Epithelial cell of prostate (primary cell): ENCODE measurements around the gene MELTF.

Source experiments
- DNase-seq: peaks from one replicate; pipeline ENCODE4 v3.0.0-alpha.2; 2011; ENCODE audit warnings: low read depth, low spot score
- H3K27ac ChIP-seq: fragments of 450-650 bp; 2 replicates; pipeline ENCODE4 v1.5.1; 2017; ENCODE audit warnings: mild to moderate bottlenecking

The MELTF gene

DNA sequence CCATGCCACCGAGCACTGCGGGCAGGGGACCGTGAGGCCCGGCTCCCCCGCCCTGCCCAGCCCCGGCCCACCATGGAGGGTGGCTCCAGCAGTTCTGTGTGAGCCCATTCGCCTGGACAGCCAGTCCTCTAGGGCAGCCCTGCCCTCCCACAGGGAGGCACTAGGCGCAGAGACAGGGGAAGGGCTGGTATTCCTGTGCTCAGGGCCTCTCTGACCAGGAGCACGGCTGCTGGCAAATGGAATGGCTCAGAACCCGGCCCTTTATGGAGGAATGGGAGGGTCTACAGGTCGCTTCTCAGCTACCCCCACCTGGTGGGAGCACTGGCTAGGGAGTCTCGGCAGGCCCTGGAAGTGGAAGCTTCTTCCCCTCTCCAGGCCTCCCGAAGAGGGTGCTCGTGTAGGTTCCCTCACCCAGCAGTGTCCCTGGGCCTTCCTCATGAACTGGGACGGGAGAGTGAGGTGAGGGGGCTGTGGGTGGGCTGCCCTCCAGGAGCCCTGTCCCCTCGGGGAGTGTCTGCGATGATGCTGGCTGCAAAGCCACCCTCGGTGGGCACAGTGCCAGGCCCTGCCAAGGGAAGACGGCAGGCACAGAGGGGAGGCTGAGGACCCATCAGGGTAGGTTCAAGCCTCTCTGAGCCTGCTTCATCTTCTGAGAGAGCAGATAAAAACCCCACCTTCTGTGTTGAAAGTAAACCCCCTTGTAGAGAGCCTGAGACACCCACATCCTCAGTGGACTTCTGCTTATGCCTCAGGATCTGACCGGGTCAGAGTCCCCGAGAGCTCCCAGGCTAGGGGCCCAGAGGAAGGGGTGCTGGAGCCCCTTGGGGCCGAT is 1.5 kb downstream of the MELTF start:
- DNase-seq: no peak
- H3K27ac ChIP-seq: no peak overlapping the region

DNA sequence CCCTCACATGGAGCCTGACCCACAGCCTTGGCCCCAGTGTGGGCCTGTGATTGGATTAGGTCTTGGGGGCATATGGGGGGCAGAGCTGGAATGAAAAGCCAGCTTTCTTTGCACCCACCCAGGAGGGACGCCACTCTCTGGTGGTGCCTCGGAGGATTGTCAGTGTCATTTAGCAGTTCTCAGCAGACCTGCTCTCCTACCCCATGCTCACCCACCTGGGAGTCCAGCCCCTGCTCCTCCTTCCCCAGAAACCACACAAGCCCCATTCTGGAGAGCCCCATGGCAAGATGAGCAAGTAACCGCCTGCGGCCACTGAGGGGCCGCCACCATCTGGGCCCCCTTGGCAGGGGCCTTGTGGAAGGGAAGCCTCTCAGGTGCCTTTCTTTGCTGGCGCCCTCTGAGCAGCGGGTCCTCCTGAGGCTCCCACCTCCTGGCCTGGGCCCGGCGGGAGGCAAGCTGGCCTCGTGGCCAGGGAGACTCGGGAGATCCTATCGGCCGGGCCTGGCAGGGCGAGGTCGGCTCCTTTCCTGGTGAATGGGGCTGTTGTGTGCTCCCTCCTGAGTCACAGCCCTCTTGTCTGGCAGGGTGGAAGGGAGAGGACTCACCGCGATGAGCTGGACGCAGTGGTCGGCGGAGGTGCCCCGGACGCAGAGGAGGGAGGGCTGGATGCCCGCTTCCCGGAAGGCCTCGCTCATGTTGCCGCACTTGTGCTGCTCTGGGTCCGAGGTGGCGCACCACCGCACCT is 2.3 kb downstream of the MELTF start:
- no peak overlapping the region for H3K27ac ChIP-seq
- no peak for DNase-seq

- no peak for DNase-seq
Observed at GRCh38 chr3:197026481-197026866, 3.1 kb downstream of the MELTF start.

GRCh38 chr3:197025736-197026480 is 3.7 kb downstream of the MELTF start:
- H3K27ac ChIP-seq: no peak overlapping the region
- no peak for DNase-seq

More at GRCh38 chr3:197026481-197026866, 3.1 kb downstream of the MELTF start:
- H3K27ac ChIP-seq: no peak overlapping the region

- DNase-seq: no peak
- no peak overlapping the region for H3K27ac ChIP-seq
Observed at GRCh38 chr3:197024881-197025735, 4.5 kb downstream of the MELTF start.

GRCh38 chr3:197023998-197024651 is 5.5 kb downstream of the MELTF start:
- DNase-seq: no peak

GRCh38 chr3:197023241-197023997 is 6.2 kb downstream of the MELTF start:
- DNase-seq: no peak
- H3K27ac ChIP-seq: no peak overlapping the region

More at GRCh38 chr3:197023998-197024651, 5.5 kb downstream of the MELTF start:
- H3K27ac ChIP-seq: no peak overlapping the region

- no peak for DNase-seq
- no peak overlapping the region for H3K27ac ChIP-seq
Observed at GRCh38 chr3:197022405-197023231, 7.0 kb downstream of the MELTF start.

- no peak overlapping the region for H3K27ac ChIP-seq
- no peak for DNase-seq
Observed at GRCh38 chr3:197021729-197022404, 7.8 kb downstream of the MELTF start.

DNA sequence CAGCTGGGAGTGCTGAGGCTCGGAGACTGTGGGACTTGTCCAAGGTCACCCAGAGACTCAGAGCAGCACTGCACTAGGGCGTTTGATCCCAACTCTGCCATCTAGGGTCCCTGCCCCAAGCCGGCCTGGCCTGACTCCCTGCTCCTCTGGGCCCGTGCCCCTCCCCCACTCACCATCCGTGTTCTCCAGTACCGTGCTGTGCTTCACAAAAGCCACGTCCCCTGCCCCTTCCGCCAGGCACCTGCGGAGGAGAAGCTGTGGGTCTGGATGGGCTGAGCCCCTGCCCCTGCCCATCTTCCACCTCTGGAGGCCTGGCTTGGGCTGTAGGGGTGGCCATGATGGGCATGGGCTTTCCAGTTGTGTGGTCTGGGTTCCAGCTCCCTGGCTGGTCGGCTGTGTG is 8.4 kb downstream of the MELTF start:
- no peak for DNase-seq
- no peak overlapping the region for H3K27ac ChIP-seq

DNA sequence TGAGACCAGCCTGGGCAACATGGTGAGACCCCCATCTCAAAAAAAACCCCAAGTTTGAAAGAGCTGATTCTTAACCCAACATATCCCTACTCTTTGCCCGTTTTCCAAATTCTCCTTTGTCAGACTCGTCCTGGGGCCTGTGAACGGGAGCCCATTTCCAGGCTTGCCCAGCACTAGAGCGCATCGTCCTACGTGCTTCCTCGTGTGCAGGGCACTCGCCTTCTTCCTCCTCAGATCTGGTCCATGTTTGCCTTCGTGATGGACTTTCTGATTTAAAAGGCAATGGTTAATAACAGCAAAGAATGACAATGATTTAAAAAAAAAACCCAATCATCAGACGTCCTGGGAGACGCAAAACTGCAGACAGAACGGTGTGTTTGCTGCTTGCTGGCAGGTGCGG is 10.1 kb downstream of the MELTF start:
- no peak overlapping the region for H3K27ac ChIP-seq
- DNase-seq: no peak

DNA sequence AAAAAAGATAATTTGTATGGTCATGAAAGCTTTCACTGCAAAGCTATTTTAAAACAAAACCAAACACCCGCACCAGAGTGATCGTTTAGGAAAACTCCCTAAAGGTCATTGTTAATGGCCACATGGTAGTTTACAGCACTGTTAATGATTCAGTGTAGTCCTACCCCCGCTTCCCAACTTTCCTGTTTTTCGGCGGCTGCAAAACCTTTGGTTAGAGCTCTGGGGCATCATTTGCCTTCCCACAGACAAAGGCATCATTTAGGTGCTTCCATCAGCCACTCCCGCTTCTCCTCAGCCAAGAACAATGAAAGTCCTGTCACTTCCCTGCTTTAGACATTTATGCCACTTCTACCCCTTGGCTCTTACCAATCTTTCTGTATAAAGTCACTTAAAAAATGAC is 10.6 kb downstream of the MELTF start:
- no peak for DNase-seq

GRCh38 chr3:197017003-197017402 is 12.6 kb downstream of the MELTF start:
- no peak for DNase-seq
- no peak overlapping the region for H3K27ac ChIP-seq

More for the DNA sequence above, 10.6 kb downstream of the MELTF start:
- H3K27ac ChIP-seq: no peak overlapping the region

DNA sequence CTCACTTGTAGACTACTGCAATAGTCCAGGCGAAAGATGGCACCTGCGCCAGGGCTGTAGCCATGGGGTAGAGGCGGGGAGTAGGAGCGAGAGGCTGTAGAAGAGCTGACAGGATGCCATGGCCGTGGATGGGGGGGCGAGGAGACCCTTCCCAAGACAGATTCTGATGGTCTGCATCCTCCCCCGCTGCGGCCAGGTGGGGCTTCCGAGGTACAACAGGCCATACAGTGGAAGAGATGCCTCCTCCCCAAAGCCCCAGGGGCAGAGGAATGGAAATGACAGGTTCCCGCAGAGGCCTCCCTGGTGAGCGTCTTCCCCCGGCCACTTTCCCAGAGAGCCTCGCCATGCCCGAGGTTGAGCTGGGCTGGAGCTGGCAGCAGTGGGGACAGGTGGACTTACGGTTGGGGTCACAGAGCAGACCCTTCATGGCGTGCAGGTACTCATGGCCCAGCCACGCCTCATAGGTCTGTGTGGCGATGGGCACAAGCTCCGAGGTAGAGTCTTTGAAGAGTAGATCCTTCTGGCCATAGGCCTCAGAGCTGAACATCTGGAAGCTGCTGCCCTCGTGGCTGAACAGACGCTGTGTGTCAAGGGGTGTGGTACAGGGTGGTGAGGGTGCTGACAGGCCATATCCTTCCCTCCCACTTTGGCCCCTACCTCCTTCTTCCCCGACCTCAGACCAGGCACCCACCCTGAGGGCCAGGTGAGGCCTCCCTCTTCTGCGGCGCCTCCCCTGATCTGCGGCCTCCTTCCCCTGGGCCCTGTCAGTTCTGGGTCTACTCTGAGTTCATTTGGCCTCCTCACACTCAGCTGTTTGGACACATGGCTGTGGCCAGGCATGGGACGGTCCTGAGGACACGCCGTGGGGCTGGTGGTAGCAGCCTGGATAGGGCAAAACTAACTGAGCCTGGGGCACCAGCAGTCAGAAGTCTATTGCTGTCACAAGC is 13.6 kb downstream of the MELTF start:
- DNase-seq: no peak

DNA sequence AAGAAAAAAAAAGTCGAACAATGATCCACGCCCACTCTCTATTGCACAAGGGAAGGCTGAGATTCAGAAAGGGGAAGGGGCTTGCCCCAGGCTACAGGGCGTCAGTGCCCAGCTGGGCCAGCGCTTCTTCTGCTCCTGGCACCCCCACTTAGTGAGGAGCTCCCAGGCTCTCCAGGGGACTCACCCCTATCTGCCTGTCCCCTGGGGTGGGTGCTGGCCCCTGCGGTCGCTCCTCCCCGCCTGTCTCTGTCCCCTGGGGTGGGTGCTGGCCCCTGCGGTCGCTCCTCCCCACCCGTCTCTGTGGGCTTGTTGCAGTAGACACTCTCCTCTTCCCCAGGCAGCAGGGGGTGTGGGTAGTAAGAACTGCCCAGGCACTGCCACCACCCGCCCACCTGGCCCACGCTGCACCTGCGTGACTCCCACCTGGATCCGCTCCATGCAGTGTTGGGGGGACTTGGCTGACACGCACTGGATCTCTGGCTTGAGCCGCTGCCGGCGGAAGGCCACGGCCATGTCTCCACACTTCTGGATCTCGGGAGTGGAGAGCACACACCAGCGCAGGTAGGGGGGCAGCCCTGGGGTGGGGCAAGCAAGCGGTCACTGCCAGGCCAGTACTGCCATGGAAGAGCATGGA is 14.6 kb downstream of the MELTF start:
- H3K27ac ChIP-seq: no peak overlapping the region
- DNase-seq: no peak

More for the DNA sequence above, 13.6 kb downstream of the MELTF start:
- H3K27ac ChIP-seq: no peak overlapping the region

GRCh38 chr3:197014024-197014423 is 15.6 kb downstream of the MELTF start:
- no peak for DNase-seq
- no peak overlapping the region for H3K27ac ChIP-seq
